ENCODE measurements around the gene WDTC1.

- TF ChIP-seq CTCF (conservative IDR thresholded peaks at IDR 0.05; ENCODE audit: low read depth in 2 of 2) = no peak
- no peak for TF ChIP-seq NANOG (IDR thresholded peaks at IDR 0.05; ENCODE audit: borderline replicate concordance)
- no peak for TF ChIP-seq EZH2 (IDR thresholded peaks at IDR 0.05; ENCODE audit: low read depth, unreplicated experiment)
- TF ChIP-seq REST (IDR thresholded peaks at IDR 0.05; ENCODE audit: unreplicated experiment) = no peak
- TF ChIP-seq ETS1 (IDR thresholded peaks at IDR 0.05) = no peak
- no peak for TF ChIP-seq EZH2phosphoT487 (IDR thresholded peaks at IDR 0.05; ENCODE audit: unreplicated experiment)
- TF ChIP-seq CREB1 (CRISPR knock-in tag; IDR thresholded peaks at IDR 0.05; ENCODE audit: low read depth) = no peak
- no peak for TF ChIP-seq POLR2AphosphoS5 (IDR thresholded peaks at IDR 0.05; ENCODE audit: low read depth)
Observed at GRCh38 chr1:27298632-27299384, 64.4 kb downstream of the WDTC1 start.

Measured in GM23338 (cell line).